Activated T-cell treated with anti-CD3 and anti-CD28 coated beads, Interleukin-2, amount 50 U/mL, for 4 hours (primary cell): Measurements from ENCODE around the gene TAF3. TPM values are rescaled to one million over a fixed set of nuclear protein-coding genes. Genes with fewer than 3 reads are reported as not detected.

ENCODE experiments used
- ATAC-seq, 2 donors: fragments of 200-7000 bp; cut with Tn5 transposase; one replicate each; pipeline ENCODE4 v1.10.0; 2021
- DNase-seq: peaks from one replicate; pipeline ENCODE4 v3.0.0-alpha.2; 2020
- H3K27me3 Mint-ChIP-seq: one replicate; pipeline ENCODE4 v1.8.0; 2021; ENCODE audit warnings: low read depth, mixed read lengths
- H3K36me3 Mint-ChIP-seq: one replicate; pipeline ENCODE4 v1.8.0; 2022; ENCODE audit warnings: mixed read lengths; ENCODE audit not compliant: insufficient read depth
- H3K4me1 Mint-ChIP-seq: one replicate; pipeline ENCODE4 v1.8.0; 2021; ENCODE audit warnings: low read depth, mixed read lengths
- H3K4me3 Mint-ChIP-seq: one replicate; pipeline ENCODE4 v1.8.0; 2021; ENCODE audit warnings: mild to moderate bottlenecking, moderate library complexity, mixed read lengths
- H3K9me3 Mint-ChIP-seq: one replicate; pipeline ENCODE4 v1.8.0; 2021; ENCODE audit warnings: mixed read lengths
- total RNA-seq, 3 donors: library from RNA; stranded (reverse); gene quantifications; one replicate each; pipeline ENCODE4 v1.2.1, GENCODE V29; 2021

The TAF3 gene
- total RNA-seq, 3 donors from 2014 or later: 21.0 to 22.2 (median 22.0) TPM

- no peaks in the 10 kb centered on the region for H3K36me3 Mint-ChIP-seq
- ATAC-seq: no peak
- no peaks in the 10 kb centered on the region for H3K27me3 Mint-ChIP-seq
- no peak overlapping the region for H3K4me3 Mint-ChIP-seq
- no peaks in the 10 kb centered on the region for H3K9me3 Mint-ChIP-seq
- no peak for DNase-seq
- H3K4me1 Mint-ChIP-seq: peaks cover 5% of the 10 kb centered on the region
These were observed 58.3 kb downstream of the TAF3 start for GRCh38 chr10:7876541-7877127.

DNA sequence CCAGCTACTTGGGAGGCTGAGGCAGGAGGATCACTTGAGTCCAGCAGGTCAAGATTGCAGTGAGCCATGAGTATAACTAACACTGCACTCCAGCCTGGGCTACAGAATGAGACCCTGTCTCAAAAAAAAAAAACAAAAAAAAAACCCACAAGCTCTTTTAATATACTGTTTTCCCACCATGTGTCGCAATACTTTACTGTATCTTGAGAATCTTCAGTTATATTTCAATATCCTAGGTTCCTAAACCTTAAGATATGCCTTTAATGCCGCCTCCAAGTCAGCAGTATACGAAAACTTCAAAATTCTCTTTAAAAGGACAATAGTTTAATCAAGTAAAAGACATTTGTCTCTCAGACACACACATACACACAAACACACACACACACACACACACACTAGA is 62.8 kb downstream of the TAF3 start:
- no peak for DNase-seq
- ATAC-seq: no peak
- no peaks in the 10 kb centered on the region for H3K27me3 Mint-ChIP-seq
- H3K9me3 Mint-ChIP-seq: no peaks in the 10 kb centered on the region
- peaks cover 9% of the 10 kb centered on the region for H3K4me1 Mint-ChIP-seq
- H3K36me3 Mint-ChIP-seq: peaks cover 2% of the 10 kb centered on the region
- H3K4me3 Mint-ChIP-seq: no peak overlapping the region

GRCh38 chr10:7886056-7886455 is 67.8 kb downstream of the TAF3 start:
- H3K4me3 Mint-ChIP-seq: no peak overlapping the region
- DNase-seq (no peak), ATAC-seq (no peak)
- H3K36me3 Mint-ChIP-seq: peaks cover 11% of the 10 kb centered on the region
- no peaks in the 10 kb centered on the region for H3K27me3 Mint-ChIP-seq
- no peaks in the 10 kb centered on the region for H3K9me3 Mint-ChIP-seq
- peaks cover 35% of the 10 kb centered on the region for H3K4me1 Mint-ChIP-seq

GRCh38 chr10:7887174-7887816 is 69.0 kb downstream of the TAF3 start:
- DNase-seq (no peak), ATAC-seq (no peak)
- H3K9me3 Mint-ChIP-seq: no peaks in the 10 kb centered on the region
- peaks cover 11% of the 10 kb centered on the region for H3K36me3 Mint-ChIP-seq
- H3K4me3 Mint-ChIP-seq: no peak overlapping the region
- no peaks in the 10 kb centered on the region for H3K27me3 Mint-ChIP-seq
- peaks cover 34% of the 10 kb centered on the region for H3K4me1 Mint-ChIP-seq

DNA sequence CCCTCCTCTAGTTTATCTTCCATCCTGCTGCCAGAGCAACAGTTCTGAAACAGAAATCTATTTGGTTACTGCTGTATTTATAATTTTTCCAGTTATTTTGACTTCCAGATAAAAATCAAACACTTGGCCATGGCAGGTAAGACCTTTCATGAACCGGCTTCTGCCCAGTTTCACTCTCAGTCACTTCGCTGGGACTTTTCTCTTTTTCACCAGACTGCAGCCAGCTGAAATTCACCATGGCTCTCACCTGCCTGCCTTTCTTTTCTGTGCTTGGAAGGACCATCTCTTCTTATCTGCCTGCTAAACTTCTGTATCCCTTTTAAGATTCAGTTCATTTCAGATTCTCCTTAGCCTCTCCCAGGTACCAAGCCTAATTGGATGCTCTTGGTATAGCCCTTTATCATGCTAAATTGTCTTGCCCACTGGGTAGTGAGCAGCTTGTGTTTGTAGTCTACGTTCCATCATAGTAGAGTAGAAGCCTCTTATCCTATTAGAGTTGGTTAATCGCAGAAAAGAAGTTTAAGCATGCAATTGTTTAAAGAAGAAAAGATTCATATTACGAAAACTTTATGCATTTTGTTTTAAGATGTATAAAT is 71.7 kb downstream of the TAF3 start:
- peaks cover 11% of the 10 kb centered on the region for H3K36me3 Mint-ChIP-seq
- no peak overlapping the region for H3K4me3 Mint-ChIP-seq
- H3K4me1 Mint-ChIP-seq: peaks cover 34% of the 10 kb centered on the region
- DNase-seq (no peak), ATAC-seq (no peak)
- no peaks in the 10 kb centered on the region for H3K9me3 Mint-ChIP-seq
- H3K27me3 Mint-ChIP-seq: no peaks in the 10 kb centered on the region

DNA sequence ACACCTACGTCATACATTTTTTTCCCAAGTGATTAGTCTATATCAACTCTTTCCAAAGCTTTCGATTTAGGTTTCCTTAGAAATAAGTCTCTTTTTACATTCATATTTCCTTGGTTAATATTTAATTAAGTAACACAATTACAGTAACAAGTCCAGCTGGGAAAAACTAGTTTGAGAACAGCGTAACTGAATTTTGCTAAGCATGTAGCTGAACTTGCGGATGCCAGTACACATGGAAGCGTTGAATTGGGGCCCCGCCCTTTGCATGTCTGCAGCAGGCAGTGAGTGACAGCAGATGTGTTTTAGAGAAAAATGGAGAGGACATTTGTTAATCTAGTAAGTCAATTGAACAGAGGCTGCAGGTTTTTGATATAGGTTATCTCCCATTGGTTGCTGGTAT is 72.5 kb downstream of the TAF3 start:
- peaks cover 11% of the 10 kb centered on the region for H3K36me3 Mint-ChIP-seq
- ATAC-seq (no peak), DNase-seq (no peak)
- H3K4me1 Mint-ChIP-seq: peaks cover 31% of the 10 kb centered on the region
- no peaks in the 10 kb centered on the region for H3K9me3 Mint-ChIP-seq
- no peak overlapping the region for H3K4me3 Mint-ChIP-seq
- H3K27me3 Mint-ChIP-seq: no peaks in the 10 kb centered on the region

DNA sequence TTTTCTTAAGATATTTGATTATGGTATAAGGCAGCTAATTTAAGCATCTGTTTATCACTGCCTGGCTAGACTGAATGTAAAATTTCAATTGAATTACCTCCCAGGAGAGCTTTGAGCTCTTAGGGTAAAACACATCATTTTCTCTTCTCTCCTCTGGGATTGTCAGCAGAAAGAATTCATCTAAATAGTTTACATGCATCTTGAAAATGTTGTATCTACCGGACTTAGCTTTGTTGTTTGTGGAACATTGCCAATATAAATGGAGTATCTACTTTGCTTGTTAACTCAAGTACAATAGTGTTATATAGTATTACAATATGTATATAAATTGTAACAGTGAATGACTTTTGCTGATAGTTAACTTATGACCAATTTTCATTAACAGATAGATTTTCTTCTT is 73.3 kb downstream of the TAF3 start:
- Mint-ChIP-seq H3K9me3 (no peaks in the 10 kb centered on the region), H3K27me3 (no peaks in the 10 kb centered on the region), H3K4me3 (no peak overlapping the region), H3K36me3 (peaks cover 16% of the 10 kb centered on the region), H3K4me1 (peaks cover 29% of the 10 kb centered on the region)
- DNase-seq (no peak), ATAC-seq (no peak)

GRCh38 chr10:7892146-7892545 is 73.8 kb downstream of the TAF3 start:
- H3K27me3 Mint-ChIP-seq: no peaks in the 10 kb centered on the region
- peaks cover 28% of the 10 kb centered on the region for H3K4me1 Mint-ChIP-seq
- no peak overlapping the region for H3K4me3 Mint-ChIP-seq
- H3K9me3 Mint-ChIP-seq: no peaks in the 10 kb centered on the region
- DNase-seq (no peak), ATAC-seq (no peak)
- peaks cover 20% of the 10 kb centered on the region for H3K36me3 Mint-ChIP-seq

- no peaks in the 10 kb centered on the region for H3K27me3 Mint-ChIP-seq
- H3K9me3 Mint-ChIP-seq: no peaks in the 10 kb centered on the region
- no peak overlapping the region for H3K4me3 Mint-ChIP-seq
- no peak for ATAC-seq
- peaks cover 30% of the 10 kb centered on the region for H3K36me3 Mint-ChIP-seq
- H3K4me1 Mint-ChIP-seq: peaks cover 13% of the 10 kb centered on the region
- no peak for DNase-seq
These were observed 77.4 kb downstream of the TAF3 start for GRCh38 chr10:7895699-7896090.

GRCh38 chr10:7896297-7896696 is 78.0 kb downstream of the TAF3 start:
- Mint-ChIP-seq H3K4me3 (no peak overlapping the region), H3K36me3 (peaks cover 29% of the 10 kb centered on the region), H3K27me3 (no peaks in the 10 kb centered on the region), H3K9me3 (no peaks in the 10 kb centered on the region), H3K4me1 (peaks cover 11% of the 10 kb centered on the region)
- DNase-seq (no peak), ATAC-seq (no peak)

- no peaks in the 10 kb centered on the region for H3K9me3 Mint-ChIP-seq
- H3K4me3 Mint-ChIP-seq: no peak overlapping the region
- peaks cover 17% of the 10 kb centered on the region for H3K4me1 Mint-ChIP-seq
- no peak for ATAC-seq
- no peak for DNase-seq
- H3K27me3 Mint-ChIP-seq: no peaks in the 10 kb centered on the region
- H3K36me3 Mint-ChIP-seq: peaks cover 28% of the 10 kb centered on the region
These were observed 83.0 kb downstream of the TAF3 start for GRCh38 chr10:7901256-7901655.

DNA sequence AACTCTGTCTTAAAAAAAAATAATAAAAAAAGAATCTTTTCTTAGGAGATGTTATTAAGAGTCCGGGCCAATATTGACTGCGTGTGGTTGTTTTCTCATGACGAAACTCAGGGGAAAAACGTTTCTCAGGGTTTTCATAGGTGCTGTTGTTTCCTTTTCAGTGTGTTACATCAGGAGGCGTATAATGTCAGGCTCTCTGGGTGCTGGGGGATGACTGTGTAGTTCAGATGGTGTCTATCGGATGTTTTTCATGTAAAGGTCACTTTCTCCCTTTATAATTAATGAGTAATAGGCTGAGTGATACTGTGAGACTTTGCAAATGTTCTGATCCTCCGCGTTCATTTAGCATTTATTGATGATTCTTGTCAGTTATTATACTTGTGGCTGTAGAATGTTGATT is 84.1 kb downstream of the TAF3 start:
- H3K4me3 Mint-ChIP-seq: no peak overlapping the region
- no peak for DNase-seq

GRCh38 chr10:7903851-7904250 is 85.5 kb downstream of the TAF3 start:
- Mint-ChIP-seq H3K4me3 (no peak overlapping the region), H3K27me3 (no peaks in the 10 kb centered on the region), H3K36me3 (peaks cover 11% of the 10 kb centered on the region), H3K9me3 (no peaks in the 10 kb centered on the region), H3K4me1 (peaks cover 26% of the 10 kb centered on the region)
- ATAC-seq: no peak
- DNase-seq: no peak

More for the DNA sequence above, 84.1 kb downstream of the TAF3 start:
- ATAC-seq: no peak
- H3K36me3 Mint-ChIP-seq: peaks cover 19% of the 10 kb centered on the region
- no peaks in the 10 kb centered on the region for H3K27me3 Mint-ChIP-seq
- H3K4me1 Mint-ChIP-seq: peaks cover 20% of the 10 kb centered on the region
- H3K9me3 Mint-ChIP-seq: no peaks in the 10 kb centered on the region

DNA sequence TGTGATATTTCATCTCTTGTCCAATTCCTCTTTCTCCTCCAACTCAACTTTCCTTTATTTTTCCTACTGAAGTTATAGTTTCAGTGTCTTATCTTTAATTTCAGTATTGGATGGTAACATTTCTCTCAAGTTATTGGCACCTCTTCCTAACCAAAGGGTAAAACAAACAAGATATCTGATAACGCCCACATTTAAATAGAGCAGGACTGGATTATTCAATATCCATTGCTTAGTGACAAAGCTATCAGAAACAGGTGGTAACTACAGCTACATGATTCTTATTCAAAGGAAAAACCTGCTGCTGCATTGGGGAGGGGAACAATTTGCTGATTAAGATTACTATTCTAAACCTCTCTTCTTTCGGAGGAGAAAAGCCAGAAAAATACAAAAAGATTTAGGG is 87.8 kb downstream of the TAF3 start:
- Mint-ChIP-seq H3K36me3 (peaks cover 5% of the 10 kb centered on the region), H3K4me3 (no peak overlapping the region), H3K27me3 (no peaks in the 10 kb centered on the region), H3K4me1 (peaks cover 22% of the 10 kb centered on the region), H3K9me3 (no peaks in the 10 kb centered on the region)
- DNase-seq: no peak
- ATAC-seq: no peak

- Mint-ChIP-seq H3K4me1 (peaks cover 22% of the 10 kb centered on the region), H3K36me3 (peaks cover 5% of the 10 kb centered on the region), H3K4me3 (no peak overlapping the region), H3K9me3 (no peaks in the 10 kb centered on the region), H3K27me3 (no peaks in the 10 kb centered on the region)
- DNase-seq: no peak
- ATAC-seq: no peak
These were observed 90.4 kb downstream of the TAF3 start for GRCh38 chr10:7908541-7909210.
